OCI-LY3 (cell line): ENCODE results near the gene ZNF644.

Experiments used
- H2AFZ ChIP-seq: fragments of 200-600, 300-600 bp; shearing (Covaris generic); 2 replicates; pipeline ENCODE4 v1.6.0; 2014; ENCODE audit warnings: antibody characterized with exemption, low read depth, low read length
- H3K27ac ChIP-seq: fragments of 200-600, 300-600 bp; sonication (generic); 2 replicates; pipeline ENCODE4 v1.5.1; 2014; ENCODE audit warnings: mild to moderate bottlenecking, low read length, moderate library complexity, mixed read lengths
- H3K27me3 ChIP-seq: fragments of 200-600, 300-600 bp; sonication (generic); 2 replicates; pipeline ENCODE4 v1.6.1; 2014; ENCODE audit warnings: low read depth, low read length, mixed read lengths
- H3K36me3 ChIP-seq: fragments of 200-600, 300-600 bp; sonication (generic); replicated peaks from 2 replicates; pipeline ENCODE3; 2014; ENCODE audit warnings: low read depth, low read length, mixed read lengths
- H3K4me1 ChIP-seq: fragments of 300-600, 200-600 bp; sonication (generic); 2 replicates; pipeline ENCODE4 v1.6.1; 2014; ENCODE audit warnings: low read length, mixed read lengths
- H3K4me2 ChIP-seq: fragments of 200-600, 300-600 bp; sonication (generic); 2 replicates; pipeline ENCODE4 v1.6.1; 2014; ENCODE audit warnings: low read length, mixed read lengths
- H3K4me3 ChIP-seq: fragments of 300-600, 200-600 bp; sonication (generic); 2 replicates; pipeline ENCODE4 v1.5.1; 2014; ENCODE audit warnings: antibody characterized with exemption, mild to moderate bottlenecking, low read length, moderate library complexity
- H3K79me2 ChIP-seq: fragments of 300-600, 200-600 bp; shearing (Covaris generic); 2 replicates; pipeline ENCODE4 v1.6.1; 2014; ENCODE audit warnings: mild to moderate bottlenecking, low read length, mixed read lengths
- H3K9ac ChIP-seq: fragments of 300-600, 200-600 bp; shearing (Covaris generic); 2 replicates; pipeline ENCODE4 v1.6.0; 2014; ENCODE audit warnings: mild to moderate bottlenecking, low read length, moderate library complexity
- H3K9me3 ChIP-seq: fragments of 200-600, 300-600 bp; shearing (Covaris generic); 2 replicates; pipeline ENCODE4 v1.6.1; 2014; ENCODE audit warnings: low read length, mixed read lengths; ENCODE audit not compliant: insufficient read depth
- H4K20me1 ChIP-seq: fragments of 200-600, 300-600 bp; sonication (generic); 2 replicates; pipeline ENCODE4 v1.6.1; 2016; ENCODE audit warnings: low read length, mixed read lengths; ENCODE audit not compliant: insufficient read depth
- CTCF ChIP-seq: fragments of 200-600, 300-600 bp; sonication (generic); IDR thresholded peaks from 2 replicates; pipeline ENCODE4 v1.5.1; 2014; ENCODE audit warnings: antibody characterized with exemption, low read length, low read depth
- EZH2phosphoT487 ChIP-seq: fragments of 200-600 bp; shearing (Covaris generic); IDR thresholded peaks from 2 replicates; pipeline ENCODE4 v1.6.1; 2018; ENCODE audit warnings: antibody characterized with exemption, mixed run types, low read depth

ZNF644 gene

GRCh38 chr1:91014475-91014874 is 7.4 kb downstream of the ZNF644 start:
- H3K79me2 ChIP-seq: peaks cover 100% of the 10 kb centered on the region
- H2AFZ ChIP-seq: no peak overlapping the region
- H3K9ac ChIP-seq: no peak overlapping the region
- H4K20me1 ChIP-seq: peaks cover 87% of the 10 kb centered on the region
- peaks cover 19% of the 10 kb centered on the region for H3K36me3 ChIP-seq
- no peak overlapping the region for H3K4me3 ChIP-seq
- TF ChIP-seq EZH2phosphoT487 (no peak), CTCF (no peak)
- H3K27ac ChIP-seq: no peak overlapping the region
- H3K27me3 ChIP-seq: no peaks in the 10 kb centered on the region
- H3K4me2 ChIP-seq: no peak overlapping the region
- H3K4me1 ChIP-seq: peaks cover 34% of the 10 kb centered on the region
- H3K9me3 ChIP-seq: no peaks in the 10 kb centered on the region

- Histone ChIP-seq H3K9me3 (no peaks in the 10 kb centered on the region), H3K4me1 (peaks cover 22% of the 10 kb centered on the region), H3K36me3 (peaks cover 14% of the 10 kb centered on the region), H3K27me3 (no peaks in the 10 kb centered on the region), H3K4me3 (no peak overlapping the region), H3K4me2 (no peak overlapping the region), H4K20me1 (peaks cover 88% of the 10 kb centered on the region), H3K9ac (no peak overlapping the region), H2AFZ (no peak overlapping the region), H3K27ac (no peak overlapping the region), H3K79me2 (peaks cover 100% of the 10 kb centered on the region)
- TF ChIP-seq EZH2phosphoT487 (no peak), CTCF (no peak)
Observed at GRCh38 chr1:91013302-91013701, 8.5 kb downstream of the ZNF644 start.

- no peaks in the 10 kb centered on the region for H3K9me3 ChIP-seq
- H4K20me1 ChIP-seq: peaks cover 88% of the 10 kb centered on the region
- TF ChIP-seq EZH2phosphoT487: no peak
- no peak for TF ChIP-seq CTCF
- H3K27me3 ChIP-seq: no peaks in the 10 kb centered on the region
- H3K36me3 ChIP-seq: peaks cover 22% of the 10 kb centered on the region
- H3K9ac ChIP-seq: no peak overlapping the region
- no peak overlapping the region for H3K4me3 ChIP-seq
- H3K27ac ChIP-seq: no peak overlapping the region
- H3K79me2 ChIP-seq: peaks cover 100% of the 10 kb centered on the region
- no peak overlapping the region for H3K4me2 ChIP-seq
- H3K4me1 ChIP-seq: peaks cover 17% of the 10 kb centered on the region
- no peak overlapping the region for H2AFZ ChIP-seq
Observed at GRCh38 chr1:91012196-91012595, 9.6 kb downstream of the ZNF644 start.

GRCh38 chr1:91011726-91012125 is 10.1 kb downstream of the ZNF644 start:
- Histone ChIP-seq H4K20me1 (peaks cover 87% of the 10 kb centered on the region), H3K9me3 (no peaks in the 10 kb centered on the region), H3K36me3 (peaks cover 22% of the 10 kb centered on the region), H3K79me2 (peaks cover 100% of the 10 kb centered on the region), H3K9ac (no peak overlapping the region), H3K4me1 (peaks cover 15% of the 10 kb centered on the region), H2AFZ (no peak overlapping the region), H3K27ac (no peak overlapping the region), H3K27me3 (no peaks in the 10 kb centered on the region), H3K4me3 (no peak overlapping the region), H3K4me2 (no peak overlapping the region)
- no peak for TF ChIP-seq EZH2phosphoT487
- no peak for TF ChIP-seq CTCF
